ENCODE results near the gene LRRC23. TPM values are rescaled to one million over a fixed set of nuclear protein-coding genes. Genes with fewer than 3 reads are reported as not detected.

LRRC23 gene
- total RNA-seq, 2 experiments from 2014 or later: 3.2 to 4.7 TPM

DNA sequence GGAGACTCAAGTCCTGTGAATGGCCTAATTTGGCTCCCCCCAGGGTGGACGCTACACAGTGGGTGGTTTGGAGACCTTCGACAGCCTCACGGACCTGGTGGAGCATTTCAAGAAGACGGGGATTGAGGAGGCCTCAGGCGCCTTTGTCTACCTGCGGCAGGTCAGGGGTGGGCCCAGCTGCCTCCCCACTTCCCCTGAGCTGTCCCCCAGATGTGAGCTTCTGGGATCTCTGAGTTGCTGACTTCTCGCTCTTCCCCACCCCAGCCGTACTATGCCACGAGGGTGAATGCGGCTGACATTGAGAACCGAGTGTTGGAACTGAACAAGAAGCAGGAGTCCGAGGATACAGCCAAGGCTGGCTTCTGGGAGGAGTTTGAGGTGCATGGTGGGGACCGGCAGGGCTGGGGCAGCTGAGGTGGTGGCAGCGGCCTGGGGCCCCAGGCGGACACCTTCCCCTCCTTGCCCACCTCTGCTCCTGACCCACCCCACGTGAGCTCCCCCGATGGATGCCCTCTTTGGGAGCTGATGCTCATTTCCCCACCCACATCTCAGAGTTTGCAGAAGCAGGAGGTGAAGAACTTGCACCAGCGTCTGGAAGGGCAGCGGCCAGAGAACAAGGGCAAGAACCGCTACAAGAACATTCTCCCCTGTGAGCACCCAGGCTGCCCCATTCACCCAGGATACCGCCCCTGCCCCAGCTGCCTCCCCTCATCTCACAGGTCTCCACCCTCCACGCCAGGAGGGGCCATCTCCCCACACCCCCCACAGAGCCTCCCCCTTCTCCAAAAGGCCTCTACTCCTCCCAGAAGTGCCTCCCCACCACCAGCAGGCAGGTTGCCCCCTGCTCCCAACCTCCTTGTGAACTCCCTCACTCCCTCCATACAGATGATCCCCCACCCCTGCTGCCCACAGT, 50.7 kb downstream of the LRRC23 start:
- ATAC-seq (ENCODE audit: poor library complexity): no peak
- peaks cover 87% of the 10 kb centered on the region for H3K4me1 Mint-ChIP-seq (ENCODE audit: low read depth)
- no peak for DNase-seq
- H3K4me3 ChIP-seq (ENCODE audit: low read length): peak overlapping the region; percentile 98
- H3K27ac ChIP-seq (ENCODE audit: low read depth in 1 of 2, low read length in 2 of 2): peak overlapping the region; percentile 80 to 96
- H3K27ac Mint-ChIP-seq: peak overlapping the region; percentile 97
- POLR2A ChIA-PET: interaction anchor here (1.6 to 16.4 kb wide), 3 partner anchors 8 to 9 kb away, joined by 5 to 963 read pairs (median 12); partner anchors contain the start of genes C12orf57, PTPN6 and RNU7-1
- H3K9me3 Mint-ChIP-seq: no peaks in the 10 kb centered on the region
- H3K4me1 ChIP-seq (ENCODE audit: insufficient read depth, low read length): peaks cover 94% of the 10 kb centered on the region
- CTCF ChIA-PET: interaction anchor here (1.4 to 13.3 kb wide), 3 partner anchors 8 to 65 kb away, joined by 3 to 324 read pairs (median 4); partner anchors contain the start of genes C12orf57, PTPN6 and RNU7-1
- peak overlapping the region; percentile 100 for H3K4me3 Mint-ChIP-seq
- no peaks in the 10 kb centered on the region for H3K9me3 ChIP-seq (ENCODE audit: control insufficient read depth in 1 of 2, insufficient read depth in 1 of 2, low read length in 2 of 2)
- TF ChIP-seq, protein P1, sequence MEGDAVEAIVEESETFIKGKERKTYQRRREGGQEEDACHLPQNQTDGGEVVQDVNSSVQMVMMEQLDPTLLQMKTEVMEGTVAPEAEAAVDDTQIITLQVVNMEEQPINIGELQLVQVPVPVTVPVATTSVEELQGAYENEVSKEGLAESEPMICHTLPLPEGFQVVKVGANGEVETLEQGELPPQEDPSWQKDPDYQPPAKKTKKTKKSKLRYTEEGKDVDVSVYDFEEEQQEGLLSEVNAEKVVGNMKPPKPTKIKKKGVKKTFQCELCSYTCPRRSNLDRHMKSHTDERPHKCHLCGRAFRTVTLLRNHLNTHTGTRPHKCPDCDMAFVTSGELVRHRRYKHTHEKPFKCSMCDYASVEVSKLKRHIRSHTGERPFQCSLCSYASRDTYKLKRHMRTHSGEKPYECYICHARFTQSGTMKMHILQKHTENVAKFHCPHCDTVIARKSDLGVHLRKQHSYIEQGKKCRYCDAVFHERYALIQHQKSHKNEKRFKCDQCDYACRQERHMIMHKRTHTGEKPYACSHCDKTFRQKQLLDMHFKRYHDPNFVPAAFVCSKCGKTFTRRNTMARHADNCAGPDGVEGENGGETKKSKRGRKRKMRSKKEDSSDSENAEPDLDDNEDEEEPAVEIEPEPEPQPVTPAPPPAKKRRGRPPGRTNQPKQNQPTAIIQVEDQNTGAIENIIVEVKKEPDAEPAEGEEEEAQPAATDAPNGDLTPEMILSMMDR (IDR thresholded peaks at IDR 0.05): no peak
- peaks cover 67% of the 10 kb centered on the region for H3K36me3 ChIP-seq (ENCODE audit: insufficient read depth, low read length)
- H3K36me3 Mint-ChIP-seq (ENCODE audit: low read depth): peaks cover 91% of the 10 kb centered on the region
- no peaks in the 10 kb centered on the region for H3K27me3 ChIP-seq (ENCODE audit: control insufficient read depth in 1 of 2, insufficient read depth in 2 of 2, low read length in 2 of 2)
- intact Hi-C loops (cut with DNase I, micrococcal nuclease): no loop called here
- H3K27me3 Mint-ChIP-seq: no peaks in the 10 kb centered on the region

DNA sequence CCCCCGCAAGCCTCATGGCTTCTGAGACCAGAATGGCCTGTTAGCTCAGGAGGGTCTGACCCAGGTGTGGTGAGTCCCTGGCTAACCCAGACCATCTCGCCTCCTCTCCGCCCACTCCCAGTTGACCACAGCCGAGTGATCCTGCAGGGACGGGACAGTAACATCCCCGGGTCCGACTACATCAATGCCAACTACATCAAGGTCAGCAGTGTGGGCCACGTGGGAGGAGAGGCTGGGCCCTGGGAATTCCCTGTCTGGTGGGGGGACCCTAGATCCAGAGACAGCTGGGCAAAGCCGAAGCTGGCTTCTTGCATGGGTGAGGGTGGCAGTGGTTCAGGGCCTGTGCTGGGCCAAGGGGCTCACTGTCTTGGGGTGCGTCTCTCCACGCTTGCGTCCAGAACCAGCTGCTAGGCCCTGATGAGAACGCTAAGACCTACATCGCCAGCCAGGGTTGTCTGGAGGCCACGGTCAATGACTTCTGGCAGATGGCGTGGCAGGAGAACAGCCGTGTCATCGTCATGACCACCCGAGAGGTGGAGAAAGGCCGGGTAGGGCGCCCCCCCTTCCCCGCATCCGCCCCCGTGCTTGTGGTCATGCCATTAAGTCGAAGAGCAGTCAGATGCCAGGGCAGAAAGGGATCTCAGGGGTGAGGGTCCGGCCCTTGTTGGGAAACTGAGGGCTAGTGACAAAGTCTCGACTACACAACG, 51.6 kb downstream of the LRRC23 start:
- H3K27me3 ChIP-seq (ENCODE audit: control insufficient read depth in 1 of 2, insufficient read depth in 2 of 2, low read length in 2 of 2): no peaks in the 10 kb centered on the region
- peak overlapping the region; percentile 97 for H3K27ac Mint-ChIP-seq
- H3K4me3 Mint-ChIP-seq: peak overlapping the region; percentile 79
- no peaks in the 10 kb centered on the region for H3K27me3 Mint-ChIP-seq
- intact Hi-C loops (cut with DNase I, micrococcal nuclease): no loop called here
- TF ChIP-seq, protein P1 (IDR thresholded peaks at IDR 0.05): no peak
- CTCF ChIA-PET: interaction anchor here (0.6 to 13.3 kb wide), 2 partner anchors 8 to 10 kb away, joined by 3 to 324 read pairs; partner anchors contain the start of genes C12orf57, PTPN6 and RNU7-1
- DNase-seq (peak in 2 of 14 experiments; percentile 52 to 70), ATAC-seq (ENCODE audit: poor library complexity) (no peak)
- peak overlapping the region; percentile 3 for H3K4me3 ChIP-seq (ENCODE audit: low read length)
- H3K27ac ChIP-seq (ENCODE audit: low read depth in 1 of 2, low read length in 2 of 2): peak overlapping the region; percentile 80 to 96
- no peaks in the 10 kb centered on the region for H3K9me3 ChIP-seq (ENCODE audit: control insufficient read depth in 1 of 2, insufficient read depth in 1 of 2, low read length in 2 of 2)
- peaks cover 73% of the 10 kb centered on the region for H3K36me3 ChIP-seq (ENCODE audit: insufficient read depth, low read length)
- peaks cover 87% of the 10 kb centered on the region for H3K4me1 Mint-ChIP-seq (ENCODE audit: low read depth)
- POLR2A ChIA-PET: interaction anchor here (1.6 to 16.4 kb wide), 3 partner anchors 9 to 19 kb away, joined by 12 to 963 read pairs (median 89); partner anchors contain the start of genes C12orf57, PTPN6 and RNU7-1
- H3K36me3 Mint-ChIP-seq (ENCODE audit: low read depth): peaks cover 93% of the 10 kb centered on the region
- H3K9me3 Mint-ChIP-seq: no peaks in the 10 kb centered on the region
- H3K4me1 ChIP-seq (ENCODE audit: insufficient read depth, low read length): peaks cover 94% of the 10 kb centered on the region

DNA sequence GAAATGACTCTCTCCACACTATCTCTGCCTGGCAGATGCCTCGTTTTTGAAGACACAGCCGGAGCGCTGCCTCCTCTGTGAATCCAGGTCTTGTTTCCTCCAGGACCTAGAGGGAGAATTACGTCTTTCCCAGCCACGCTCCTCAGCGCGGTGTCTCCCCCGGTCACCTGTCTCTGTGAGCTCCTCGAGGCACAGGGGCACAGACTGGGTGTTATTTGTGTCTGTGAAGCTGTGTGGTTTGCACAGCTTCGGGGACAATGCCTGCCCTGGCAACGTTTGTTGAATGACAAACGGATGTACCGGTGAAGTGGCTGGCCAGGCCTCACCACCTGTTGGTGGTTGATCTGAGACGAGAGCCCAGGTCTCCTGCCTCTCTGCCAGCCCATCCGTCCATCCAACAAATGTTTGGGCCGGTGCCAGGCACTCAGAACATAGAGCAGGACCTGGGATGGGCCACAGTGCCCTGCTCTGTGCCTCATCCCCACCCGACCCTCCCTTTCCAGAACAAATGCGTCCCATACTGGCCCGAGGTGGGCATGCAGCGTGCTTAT, 52.6 kb downstream of the LRRC23 start:
- TF ChIP-seq, protein P1 (IDR thresholded peaks at IDR 0.05): no peak
- H3K4me3 Mint-ChIP-seq: peak overlapping the region; percentile 79
- peak overlapping the region; percentile 97 for H3K27ac Mint-ChIP-seq
- no peak overlapping the region for H3K4me3 ChIP-seq (ENCODE audit: low read length)
- H3K9me3 ChIP-seq (ENCODE audit: control insufficient read depth in 1 of 2, insufficient read depth in 1 of 2, low read length in 2 of 2): no peaks in the 10 kb centered on the region
- ChIA-PET CTCF (interaction anchor here (0.6 to 13.3 kb wide), 2 partner anchors 9 kb away, joined by 3 to 324 read pairs; partner anchors contain the start of genes C12orf57, PTPN6 and RNU7-1), POLR2A (interaction anchor here (3.5 to 16.4 kb wide), 3 partner anchors 10 to 85 kb away, joined by 17 to 963 read pairs (median 89); partner anchors contain the start of genes C12orf57, PTPN6, RNU7-1 and SPSB2)
- H3K27ac ChIP-seq (ENCODE audit: low read depth in 1 of 2, low read length in 2 of 2): peak overlapping the region; percentile 90 to 96
- intact Hi-C loops (cut with DNase I, micrococcal nuclease): no loop called here
- H3K36me3 ChIP-seq (ENCODE audit: insufficient read depth, low read length): peaks cover 72% of the 10 kb centered on the region
- H3K4me1 Mint-ChIP-seq (ENCODE audit: low read depth): peaks cover 93% of the 10 kb centered on the region
- H3K36me3 Mint-ChIP-seq (ENCODE audit: low read depth): peaks cover 96% of the 10 kb centered on the region
- peaks cover 100% of the 10 kb centered on the region for H3K4me1 ChIP-seq (ENCODE audit: insufficient read depth, low read length)
- no peaks in the 10 kb centered on the region for H3K27me3 ChIP-seq (ENCODE audit: control insufficient read depth in 1 of 2, insufficient read depth in 2 of 2, low read length in 2 of 2)
- H3K27me3 Mint-ChIP-seq: no peaks in the 10 kb centered on the region
- H3K9me3 Mint-ChIP-seq: no peaks in the 10 kb centered on the region
- ATAC-seq (ENCODE audit: poor library complexity): no peak
- DNase-seq: peak in 5 of 14 experiments; percentile 38 to 70 (median 55)
